ENCODE results near the gene CHMP1A.

Gene CHMP1A

DNA sequence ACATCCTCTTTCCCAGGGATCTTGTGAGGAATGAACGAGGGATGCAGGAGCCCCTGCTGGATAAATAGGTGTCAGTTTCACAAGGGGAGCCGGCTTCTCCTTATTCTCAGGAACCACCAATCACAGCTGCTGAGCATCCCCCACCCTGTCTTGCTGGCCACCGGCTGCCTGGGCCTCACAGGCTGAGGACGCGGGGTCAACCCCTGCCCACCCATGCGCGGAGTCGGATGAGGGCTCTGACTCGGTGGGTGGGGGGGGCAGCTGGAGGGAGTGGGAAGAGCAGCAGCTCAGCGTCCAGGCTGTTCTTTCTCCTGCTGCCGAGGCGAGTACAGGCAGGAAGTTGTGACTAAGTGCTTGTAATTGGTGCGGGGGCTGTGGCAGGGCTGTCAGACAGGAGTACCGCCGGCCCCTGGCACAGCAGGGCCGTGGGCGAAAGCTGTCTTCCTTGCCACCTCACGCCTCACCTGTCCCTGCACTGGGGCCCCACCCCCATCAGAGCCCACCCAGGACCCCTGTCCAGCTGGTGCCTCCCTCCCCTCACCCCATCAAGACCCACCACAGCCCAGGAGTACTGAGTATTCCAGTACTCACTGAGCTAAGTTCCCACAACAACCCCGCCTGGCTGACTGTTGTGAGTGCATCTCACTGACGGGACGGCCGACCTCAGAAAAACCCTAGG is 55.1 kb downstream of the CHMP1A start:
- H3K4me3 ChIP-seq (ENCODE audit: low read depth, low read length): no peak overlapping the region
- TF ChIP-seq, protein P1, sequence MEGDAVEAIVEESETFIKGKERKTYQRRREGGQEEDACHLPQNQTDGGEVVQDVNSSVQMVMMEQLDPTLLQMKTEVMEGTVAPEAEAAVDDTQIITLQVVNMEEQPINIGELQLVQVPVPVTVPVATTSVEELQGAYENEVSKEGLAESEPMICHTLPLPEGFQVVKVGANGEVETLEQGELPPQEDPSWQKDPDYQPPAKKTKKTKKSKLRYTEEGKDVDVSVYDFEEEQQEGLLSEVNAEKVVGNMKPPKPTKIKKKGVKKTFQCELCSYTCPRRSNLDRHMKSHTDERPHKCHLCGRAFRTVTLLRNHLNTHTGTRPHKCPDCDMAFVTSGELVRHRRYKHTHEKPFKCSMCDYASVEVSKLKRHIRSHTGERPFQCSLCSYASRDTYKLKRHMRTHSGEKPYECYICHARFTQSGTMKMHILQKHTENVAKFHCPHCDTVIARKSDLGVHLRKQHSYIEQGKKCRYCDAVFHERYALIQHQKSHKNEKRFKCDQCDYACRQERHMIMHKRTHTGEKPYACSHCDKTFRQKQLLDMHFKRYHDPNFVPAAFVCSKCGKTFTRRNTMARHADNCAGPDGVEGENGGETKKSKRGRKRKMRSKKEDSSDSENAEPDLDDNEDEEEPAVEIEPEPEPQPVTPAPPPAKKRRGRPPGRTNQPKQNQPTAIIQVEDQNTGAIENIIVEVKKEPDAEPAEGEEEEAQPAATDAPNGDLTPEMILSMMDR (IDR thresholded peaks at IDR 0.05; ENCODE audit: insufficient read depth, low read depth, low read length, missing control alignments): no peak
- no peak for DNase-seq (ENCODE audit: low read depth)

DNA sequence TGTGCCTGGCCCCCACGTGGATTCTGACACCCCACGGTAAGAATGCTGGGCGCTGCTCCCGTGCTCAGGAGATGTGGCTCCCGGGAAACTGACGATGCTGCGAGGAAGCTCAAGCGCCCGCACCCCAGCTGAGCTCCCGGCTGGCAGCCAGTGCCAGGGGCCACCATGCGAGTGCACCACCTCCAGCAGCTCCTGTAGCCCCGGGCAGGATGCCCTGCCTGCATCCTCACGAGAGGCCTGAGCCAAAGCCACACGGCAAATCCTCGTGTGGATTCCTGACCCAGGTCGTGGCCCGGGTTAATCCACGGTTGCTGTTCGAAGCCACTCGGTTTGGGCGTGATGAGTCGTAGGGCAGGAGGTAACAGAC is 55.6 kb downstream of the CHMP1A start:
- TF ChIP-seq, protein P1 (IDR thresholded peaks at IDR 0.05; ENCODE audit: insufficient read depth, low read depth, low read length, missing control alignments): no peak
- DNase-seq (ENCODE audit: low read depth): no peak
- H3K4me3 ChIP-seq (ENCODE audit: low read depth, low read length): no peak overlapping the region

DNA sequence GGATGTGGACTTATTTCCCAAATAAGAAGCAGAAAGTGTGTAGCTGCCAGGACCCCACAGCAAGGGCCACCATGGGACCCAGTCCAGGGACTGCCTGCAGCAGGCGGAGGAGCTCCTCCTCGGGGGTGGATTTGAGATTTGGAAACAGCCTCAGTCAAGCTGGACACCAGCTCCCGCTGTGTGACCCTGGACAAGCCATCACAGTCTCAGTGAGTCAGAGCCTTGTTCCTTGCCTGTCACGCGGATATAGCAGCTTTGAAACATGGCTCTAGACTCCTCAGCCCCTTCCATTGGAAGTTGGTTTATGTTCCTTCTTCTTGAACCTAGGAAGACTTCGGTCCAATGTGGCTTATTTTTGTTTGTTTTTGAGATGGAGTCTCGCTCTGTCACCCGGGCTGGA is 56.6 kb downstream of the CHMP1A start:
- H3K4me3 ChIP-seq (ENCODE audit: low read depth, low read length): no peak overlapping the region
- no peak for DNase-seq (ENCODE audit: low read depth)
- TF ChIP-seq, protein P1 (IDR thresholded peaks at IDR 0.05; ENCODE audit: insufficient read depth, low read depth, low read length, missing control alignments): no peak

DNA sequence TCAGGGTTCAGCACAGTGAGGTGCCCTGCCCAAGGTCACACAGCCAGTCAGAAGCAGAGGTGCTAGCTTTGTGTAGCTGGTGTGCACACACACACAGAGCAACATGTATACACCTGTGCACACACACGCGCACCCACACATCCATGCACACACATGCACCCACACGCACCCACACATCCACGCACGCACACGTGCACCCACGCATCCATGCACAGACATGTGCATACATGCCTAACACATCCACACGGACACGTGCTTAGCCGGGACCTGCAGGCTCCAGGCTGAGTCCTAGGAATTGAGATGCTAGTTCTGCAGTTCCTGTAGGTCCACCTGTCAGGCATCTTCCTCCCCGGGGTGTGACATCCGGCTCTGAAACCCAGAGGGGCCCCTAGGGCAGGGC is 57.1 kb downstream of the CHMP1A start:
- TF ChIP-seq, protein P1 (IDR thresholded peaks at IDR 0.05; ENCODE audit: insufficient read depth, low read depth, low read length, missing control alignments): no peak
- DNase-seq (ENCODE audit: low read depth): no peak
- no peak overlapping the region for H3K4me3 ChIP-seq (ENCODE audit: low read depth, low read length)

DNA sequence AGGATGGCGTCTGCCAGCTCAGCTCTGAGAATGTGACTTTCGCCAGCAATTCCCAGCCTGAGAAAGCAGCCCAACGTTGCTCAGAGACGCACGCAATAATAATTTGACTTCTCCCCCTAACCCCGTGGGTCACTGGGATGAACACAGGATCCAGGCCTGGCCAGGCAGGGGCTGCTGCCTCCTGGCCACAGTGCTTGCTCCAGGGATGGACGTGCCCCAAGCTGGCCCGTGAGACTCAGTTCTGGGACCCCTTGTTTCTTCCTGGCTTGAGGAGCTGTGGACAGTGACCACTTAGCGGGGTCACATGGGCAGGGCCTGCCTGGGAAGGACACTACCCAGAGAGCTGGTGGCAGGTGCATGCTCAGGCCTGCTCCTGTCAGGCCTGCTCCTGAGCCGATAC is 57.6 kb downstream of the CHMP1A start:
- DNase-seq (ENCODE audit: low read depth): no peak
- TF ChIP-seq, protein P1 (IDR thresholded peaks at IDR 0.05; ENCODE audit: insufficient read depth, low read depth, low read length, missing control alignments): no peak
- H3K4me3 ChIP-seq (ENCODE audit: low read depth, low read length): no peak overlapping the region

DNA sequence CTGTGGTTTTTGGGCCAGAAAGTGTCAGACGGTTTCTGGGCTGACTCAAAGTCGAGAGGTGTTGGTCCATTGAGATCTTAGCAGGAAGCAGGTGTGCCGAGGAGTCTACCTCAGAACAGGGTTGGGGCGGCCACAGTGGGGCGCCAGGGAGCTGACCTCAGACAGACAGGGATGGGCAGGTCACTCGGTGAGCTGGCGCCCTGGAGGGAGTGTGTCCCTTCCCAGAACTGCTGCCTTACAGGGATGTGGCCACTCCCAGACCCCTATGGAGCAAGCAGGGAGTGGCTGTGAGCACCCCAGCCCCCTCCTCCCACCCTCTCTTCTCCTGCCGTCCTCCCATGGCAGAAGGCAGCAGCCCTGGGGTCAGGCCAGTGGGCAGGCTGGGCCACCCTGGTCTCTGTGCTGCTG is 58.1 kb downstream of the CHMP1A start:
- TF ChIP-seq, protein P1 (IDR thresholded peaks at IDR 0.05; ENCODE audit: insufficient read depth, low read depth, low read length, missing control alignments): peak; percentile 41
- H3K4me3 ChIP-seq (ENCODE audit: low read depth, low read length): no peak overlapping the region
- DNase-seq (ENCODE audit: low read depth): peak; percentile 58

DNA sequence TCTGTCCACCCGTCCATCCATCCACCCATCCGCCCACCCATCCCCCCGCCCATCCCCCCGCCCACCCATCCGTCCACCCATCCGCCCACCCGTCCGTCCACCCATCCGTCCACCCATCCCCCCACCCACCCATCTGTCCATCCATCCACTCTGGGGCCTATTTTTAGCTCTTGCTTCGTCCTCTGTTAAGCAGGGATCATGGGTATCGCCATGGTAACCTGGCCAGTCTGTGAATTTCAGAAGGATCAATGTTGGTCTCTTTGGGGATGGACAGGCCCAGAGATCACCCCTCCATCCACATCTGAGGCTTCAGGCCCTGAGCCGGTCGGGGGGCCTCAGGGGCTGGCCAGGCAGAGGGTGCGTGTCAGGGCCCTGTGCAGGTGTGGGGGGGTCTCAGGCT is 59.3 kb downstream of the CHMP1A start:
- no peak overlapping the region for H3K4me3 ChIP-seq (ENCODE audit: low read depth, low read length)
- DNase-seq (ENCODE audit: low read depth): peak; percentile 39
- TF ChIP-seq, protein P1 (IDR thresholded peaks at IDR 0.05; ENCODE audit: insufficient read depth, low read depth, low read length, missing control alignments): no peak
